ENCODE data around the gene SYTL3. TPM values are rescaled to one million over a fixed set of nuclear protein-coding genes. Genes with fewer than 3 reads are reported as not detected.
A peak's percentile ranks its signal among the peaks of the same experiment; 100 is the strongest.

Gene SYTL3
- total and polyA plus RNA-seq, 7 donors: 1.6 to 6.9 (median 3.3) TPM

- Histone ChIP-seq H3K27ac (no peak overlapping the region), H3K36me3 (peaks cover 0 to 32% (median 14%) of the 10 kb centered on the region in 4 donors), H3K9me3 (no peaks in the 10 kb centered on the region), H3K4me3 (no peak overlapping the region), H3K4me1 (peaks cover 0 to 41% (median 35%) of the 10 kb centered on the region in 4 donors), H3K27me3 (no peaks in the 10 kb centered on the region)
- intact Hi-C loops (cut with DNase I): loop anchor here (5.0 kb wide), 2 partner anchors 52 to 477 kb away; no protein-coding TSS in a partner anchor
- 83 to 86% methylated on average over 2 of the region's 2 CpGs for WGBS, 2 donors
- TF ChIP-seq EP300 (IDR thresholded peaks at IDR 0.05) (no peak), POLR2AphosphoS5 (IDR thresholded peaks at IDR 0.05) (no peak), CTCF (IDR thresholded peaks at IDR 0.05) (no peak), POLR2A (IDR thresholded peaks at IDR 0.05) (no peak)
- peak; percentile 29 for DNase-seq
Observed at GRCh38 chr6:158640519-158640918, 9.3 kb upstream of the SYTL3 start.

- Histone ChIP-seq H3K36me3 (peaks cover 0 to 19% (median 3%) of the 10 kb centered on the region in 4 donors), H3K4me3 (peak overlapping the region in 1 of 4 donors; percentile 14), H3K9me3 (no peaks in the 10 kb centered on the region), H3K27ac (peak overlapping the region; percentile 95 to 99 (median 96)), H3K4me1 (peaks cover 0 to 41% (median 35%) of the 10 kb centered on the region in 4 donors), H3K27me3 (no peaks in the 10 kb centered on the region)
- WGBS, 2 donors: 67 to 68% methylated on average over 8 of the region's 8 CpGs
- DNase-seq: peak; percentile 62
- TF ChIP-seq POLR2A (IDR thresholded peaks at IDR 0.05) (no peak), POLR2AphosphoS5 (IDR thresholded peaks at IDR 0.05) (peak in 3 of 4 donors; percentile 29 to 65 (median 38)), CTCF (IDR thresholded peaks at IDR 0.05) (no peak)
- intact Hi-C loops (cut with DNase I): loop anchor here (5.0 kb wide), 2 partner anchors 50 to 475 kb away; no protein-coding TSS in a partner anchor
Observed at GRCh38 chr6:158642097-158642601, 7.7 kb upstream of the SYTL3 start.

DNA sequence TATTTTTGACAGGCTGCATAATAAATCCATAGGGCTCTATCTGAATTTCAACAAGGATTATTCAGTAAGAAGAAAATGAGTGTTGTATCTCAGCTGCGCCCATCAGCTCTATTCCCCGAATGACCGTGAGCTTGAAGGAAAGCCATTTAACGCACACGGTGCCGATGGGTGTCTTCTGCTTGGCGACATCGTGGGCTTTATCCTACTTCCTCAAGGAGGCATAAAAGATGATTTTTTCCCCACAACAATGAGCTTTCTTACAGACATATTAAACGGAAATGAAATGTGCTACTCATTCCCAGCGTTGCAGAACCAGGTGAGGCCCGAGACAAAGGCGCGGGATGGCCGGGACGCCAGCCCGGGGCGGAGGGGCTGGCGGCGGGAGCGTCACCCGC is 6.0 kb upstream of the SYTL3 start:
- no peak for DNase-seq
- no peaks in the 10 kb centered on the region for H3K27me3 ChIP-seq
- 0 to 1% methylated on average over 21 of the region's 21 CpGs for WGBS, 2 donors
- no peak for TF ChIP-seq EP300 (IDR thresholded peaks at IDR 0.05)
- TF ChIP-seq POLR2A (IDR thresholded peaks at IDR 0.05): no peak
- no peak for TF ChIP-seq CTCF (IDR thresholded peaks at IDR 0.05)
- no peak for TF ChIP-seq POLR2AphosphoS5 (IDR thresholded peaks at IDR 0.05)
- peak overlapping the region; percentile 83 to 98 (median 89) for H3K4me3 ChIP-seq
- peaks cover 0 to 12% (median 0%) of the 10 kb centered on the region in 4 donors for H3K36me3 ChIP-seq
- peaks cover 0 to 41% (median 35%) of the 10 kb centered on the region in 4 donors for H3K4me1 ChIP-seq
- intact Hi-C loops (cut with DNase I): loop anchor here (5.0 kb wide), 2 partner anchors 48 to 473 kb away; no protein-coding TSS in a partner anchor
- peak overlapping the region; percentile 95 to 99 (median 96) for H3K27ac ChIP-seq
- no peaks in the 10 kb centered on the region for H3K9me3 ChIP-seq

GRCh38 chr6:158644231-158645063 is 5.4 kb upstream of the SYTL3 start, which contains the start of gene DYNLT1:
Gene DYNLT1, minus strand, starts transcription at chr6:158644743. Its CDS starts 35 bp downstream, at chr6:158644708.
- Histone ChIP-seq H3K9me3 (no peaks in the 10 kb centered on the region), H3K36me3 (peaks cover 0 to 11% (median 0%) of the 10 kb centered on the region in 4 donors), H3K27me3 (no peaks in the 10 kb centered on the region), H3K4me1 (peaks cover 0 to 41% (median 35%) of the 10 kb centered on the region in 4 donors), H3K27ac (peak within 1 kb of the TSS; percentile 95 to 99 (median 96)), H3K4me3 (peak within 1 kb of the TSS; percentile 83 to 98 (median 89))
- TF ChIP-seq POLR2A (IDR thresholded peaks at IDR 0.05): peak; percentile 93 to 96
- TF ChIP-seq POLR2AphosphoS5 (IDR thresholded peaks at IDR 0.05): peak; percentile 99
- peak in 2 of 4 donors; percentile 25 to 39 for TF ChIP-seq EP300 (IDR thresholded peaks at IDR 0.05)
- TF ChIP-seq CTCF (IDR thresholded peaks at IDR 0.05): no peak
- intact Hi-C loops (cut with DNase I): loop anchor here (5.0 kb wide), 2 partner anchors 48 to 473 kb away; no protein-coding TSS in a partner anchor
- 0% methylated on average over 81 of the region's 81 CpGs for WGBS, 2 donors
- DNase-seq: peak; percentile 95
